Stimulated activated CD8-positive, alpha-beta memory T cell treated with anti-CD3 and anti-CD28 coated beads, Interleukin-7, amount 100 ng/mL, for 24 hours (primary cell): ENCODE data around the gene B4GALNT1.
A peak's percentile ranks its signal among the peaks of the same experiment; 100 is the strongest.
"Not testable (repeated sequence)": the region's sequence is repeated elsewhere in the genome, so short reads cannot be mapped to it uniquely, and the experiment has no call there.

Experiments
- DNase-seq: peaks from one replicate; pipeline ENCODE4 v3.0.0-alpha.2; 2020; ENCODE audit warnings: low read depth

The B4GALNT1 gene

DNA sequence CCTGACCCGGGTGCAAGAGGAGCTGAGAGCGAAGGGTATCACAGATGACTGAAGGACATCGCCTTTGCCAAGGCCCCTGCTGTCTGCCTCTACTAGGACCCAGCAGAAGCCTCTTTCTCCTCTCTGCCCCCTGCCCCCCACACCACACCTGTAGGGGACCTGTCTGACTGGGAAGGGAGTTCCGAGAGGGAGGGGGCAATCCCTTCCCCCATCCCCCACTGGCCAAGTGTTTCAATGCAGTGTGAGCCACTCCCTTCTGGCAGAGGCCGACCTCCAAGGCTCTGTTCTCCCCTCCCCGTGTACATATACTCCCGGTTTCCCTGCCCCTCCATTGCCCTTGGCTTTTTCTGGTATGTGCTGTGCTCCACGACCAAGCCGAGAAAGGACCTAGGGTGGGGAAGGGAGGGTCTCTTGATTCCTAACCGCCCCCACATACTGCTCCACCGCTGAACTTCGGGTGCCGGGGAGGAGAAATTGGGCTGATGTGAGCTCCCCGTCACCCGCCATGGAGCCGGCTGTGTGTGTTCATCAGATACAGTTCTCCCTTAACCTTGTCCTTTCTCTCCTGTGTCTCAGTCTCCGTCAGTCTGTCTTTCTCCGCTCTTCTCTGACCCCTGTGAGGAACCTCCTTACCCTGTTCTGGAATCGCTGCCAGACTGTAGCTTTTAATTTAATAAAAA lies 23.8 kb downstream of the B4GALNT1 start:
- DNase-seq: no peak

DNA sequence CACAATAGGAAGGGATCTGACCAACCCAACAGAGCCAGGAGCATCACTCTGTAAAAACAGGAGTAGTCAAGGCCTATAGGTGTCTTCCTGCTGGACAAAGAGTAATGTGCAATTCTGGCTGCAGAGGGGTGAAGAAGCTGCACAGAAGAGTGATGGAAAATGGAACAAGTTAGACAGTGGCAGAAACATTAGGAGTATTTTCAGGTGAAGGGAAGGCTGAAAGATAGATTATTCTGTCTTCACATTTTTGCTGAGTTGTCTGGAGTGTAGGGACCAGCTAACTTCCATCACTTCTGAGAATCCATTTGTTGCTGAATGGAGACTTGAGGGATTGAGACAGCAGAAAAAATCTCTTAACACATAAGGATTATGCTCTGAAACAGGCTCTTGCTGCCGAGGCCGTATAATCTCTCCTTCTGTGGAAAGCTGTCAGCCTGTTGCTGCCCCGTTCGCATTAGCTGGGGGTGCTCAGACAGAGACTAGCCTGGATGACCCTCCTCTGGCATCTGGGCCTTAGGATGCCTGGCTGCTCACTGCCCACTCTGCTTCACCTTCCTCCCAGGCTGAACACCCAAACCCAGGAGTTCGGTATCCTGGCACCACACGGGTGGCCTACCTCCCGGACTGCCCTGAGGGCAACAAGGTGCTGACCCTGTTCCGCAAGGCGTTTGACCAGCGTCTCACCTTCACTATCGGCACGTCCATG lies 24.9 kb downstream of the B4GALNT1 start:
- DNase-seq: no peak

DNA sequence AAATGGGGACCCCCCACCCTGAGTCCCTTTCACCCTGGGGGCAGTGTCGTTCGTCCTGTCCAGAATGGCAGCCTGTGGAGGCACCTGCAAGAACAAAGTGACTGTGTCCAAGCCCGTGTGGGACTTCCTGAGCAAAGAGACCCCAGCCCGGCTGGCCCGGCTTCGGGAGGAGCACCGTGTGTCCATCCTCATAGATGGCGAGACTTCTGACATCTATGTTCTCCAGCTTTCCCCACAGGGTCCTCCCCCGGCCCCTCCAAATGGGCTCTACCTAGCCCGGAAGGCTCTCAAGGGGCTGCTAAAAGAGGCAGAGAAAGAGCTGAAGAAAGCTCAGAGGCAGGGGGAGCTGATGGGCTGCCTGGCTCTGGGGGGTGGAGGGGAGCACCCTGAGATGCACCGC lies 26.2 kb downstream of the B4GALNT1 start:
- DNase-seq: no peak

DNA sequence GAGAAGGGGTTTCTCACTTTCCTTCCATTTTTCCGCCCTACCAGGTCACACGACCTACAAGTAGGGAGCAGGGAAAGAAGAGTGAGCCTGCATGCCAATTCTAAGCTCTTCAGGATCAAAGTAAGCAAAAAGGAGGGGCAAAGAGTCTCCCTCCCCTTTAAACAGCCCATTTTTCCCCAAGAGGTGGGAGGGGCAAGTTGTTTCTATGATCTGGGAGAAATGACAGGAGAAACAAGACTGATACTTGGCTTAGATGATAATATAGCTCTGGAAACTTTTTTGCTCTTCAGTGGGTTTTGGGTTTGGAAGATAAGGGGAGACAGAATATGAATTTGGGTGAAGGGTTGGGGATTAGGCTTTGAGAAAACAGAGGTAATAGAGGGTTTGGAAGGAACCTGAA lies 26.6 kb downstream of the B4GALNT1 start:
- DNase-seq: no peak

DNA sequence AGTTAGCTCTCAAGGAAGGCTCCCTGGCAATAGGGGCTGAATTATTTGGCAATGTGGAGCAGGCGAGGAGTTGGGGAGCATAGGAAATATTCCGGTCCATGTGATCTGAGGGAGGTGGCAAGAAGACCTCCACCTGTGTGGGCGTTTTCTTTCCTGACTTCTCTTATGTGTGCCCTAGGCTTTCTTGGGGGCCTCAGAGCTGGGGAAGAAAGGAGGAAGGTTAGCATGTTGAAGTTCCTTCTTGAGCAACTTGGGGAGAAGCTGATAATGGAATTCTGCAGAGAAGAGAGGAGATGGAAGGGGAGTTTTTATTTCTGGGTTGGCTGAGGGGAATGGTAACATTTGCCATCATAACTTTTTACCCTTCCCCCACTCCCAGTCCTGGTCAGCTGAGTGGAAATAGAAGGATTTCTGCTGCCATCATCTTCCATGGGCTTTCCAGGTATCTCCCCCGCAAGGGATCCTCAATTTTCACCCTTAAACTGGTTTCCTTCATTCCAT lies 27.1 kb downstream of the B4GALNT1 start:
- no peak for DNase-seq

DNA sequence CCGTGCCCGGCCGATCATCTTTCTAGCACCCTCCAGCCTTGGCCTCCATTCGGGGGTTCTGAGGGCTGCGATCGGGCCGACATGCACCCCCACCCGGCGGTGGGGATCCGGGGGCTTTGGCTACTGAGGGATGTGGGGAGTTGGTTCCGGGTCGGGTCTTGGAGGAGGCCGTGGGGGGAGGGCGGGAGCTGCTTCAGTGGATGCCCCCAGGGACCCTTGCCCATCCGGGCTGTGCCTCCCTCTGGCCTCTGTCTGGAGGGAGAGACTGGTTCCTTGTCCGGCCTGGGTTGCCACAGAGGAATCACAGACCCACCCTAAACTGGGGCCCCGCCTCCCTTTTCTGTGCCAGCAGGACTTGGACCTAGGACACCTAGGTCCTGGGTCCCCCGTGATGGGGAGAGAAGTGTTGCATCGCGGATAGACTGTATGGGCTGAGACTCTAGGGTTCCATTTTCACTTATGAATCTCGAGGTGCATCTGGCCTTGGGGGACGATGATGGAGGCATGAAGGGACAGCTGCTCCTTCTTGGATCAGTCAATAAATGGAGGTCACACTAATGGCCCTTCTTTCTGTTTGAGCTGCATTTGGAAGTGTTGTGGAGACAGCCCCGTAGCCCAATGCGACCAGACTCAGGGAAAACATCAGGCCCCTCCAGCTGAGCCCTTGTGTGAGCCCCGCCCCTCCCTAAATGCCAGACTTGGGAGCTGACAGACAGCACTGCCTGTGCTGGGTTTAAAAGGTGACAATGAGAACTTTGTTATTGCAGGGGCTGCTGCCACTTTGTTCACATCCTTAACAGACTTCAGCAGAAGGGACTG lies 27.8 kb downstream of the B4GALNT1 start:
- DNase-seq: no peak

DNA sequence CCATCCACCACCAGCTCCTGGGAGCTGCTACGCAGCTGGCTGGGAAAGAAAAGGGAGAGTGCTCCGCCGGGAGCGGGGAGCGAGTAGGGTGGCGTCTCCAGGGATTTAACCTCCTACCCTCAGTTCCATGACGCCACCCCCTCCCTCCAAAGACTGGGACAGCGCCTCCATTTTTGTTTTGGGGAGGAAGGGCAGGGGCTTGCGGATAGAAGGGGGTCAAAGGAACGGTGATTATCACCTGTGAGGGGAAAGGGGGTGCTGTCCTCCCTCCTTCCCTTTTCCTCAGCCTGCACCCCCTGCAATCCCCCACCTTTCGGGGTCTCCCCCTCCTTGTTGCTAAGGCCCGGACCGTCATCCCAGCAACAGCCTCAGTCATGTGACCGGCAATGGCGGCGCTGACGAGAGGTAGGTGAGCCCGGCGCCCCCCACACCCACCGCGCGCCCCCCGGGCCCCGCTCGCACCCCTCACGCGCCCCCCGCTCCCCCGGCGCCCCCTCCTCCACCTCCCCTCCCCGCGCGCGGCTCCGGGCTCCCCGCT lies 28.5 kb downstream of the B4GALNT1 start, which contains the start of gene DTX3:
Gene DTX3, plus strand, starts transcription at position 371 of the 538 bp plus-strand sequence. CDS start 1,694 bp downstream, outside the sequence.
- DNase-seq: no peak

DNA sequence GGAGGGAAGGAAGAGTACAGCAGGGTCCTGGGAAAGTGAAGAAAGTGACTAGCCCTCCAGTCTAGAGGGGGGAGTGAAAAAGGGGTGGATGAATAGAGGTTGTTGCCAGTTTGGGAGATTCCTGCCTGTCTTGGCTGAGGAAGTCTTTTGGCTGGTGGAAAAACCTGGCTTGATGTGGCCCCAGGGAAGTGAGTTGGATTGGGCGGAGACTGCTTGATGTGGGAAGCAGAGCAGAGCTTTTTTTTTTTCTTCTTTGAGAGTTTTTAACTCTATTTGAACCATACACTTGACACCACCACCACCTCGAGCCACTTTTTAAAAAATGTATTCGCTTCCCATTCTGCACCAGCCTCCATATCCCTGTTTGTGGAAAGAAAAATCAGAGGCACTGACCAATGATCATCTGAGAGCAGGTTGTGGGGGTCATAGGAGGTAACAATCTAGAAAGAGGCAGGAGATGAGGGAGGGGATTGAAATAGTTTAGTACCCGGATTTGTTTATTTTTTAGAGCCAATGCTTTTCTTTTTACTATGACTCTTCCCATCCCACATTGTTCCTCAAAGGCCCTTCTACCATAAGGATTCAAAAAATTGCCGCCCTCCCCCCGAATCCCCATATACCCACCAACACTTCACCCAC lies 29.1 kb downstream of the B4GALNT1 start:
- DNase-seq: no peak

DNA sequence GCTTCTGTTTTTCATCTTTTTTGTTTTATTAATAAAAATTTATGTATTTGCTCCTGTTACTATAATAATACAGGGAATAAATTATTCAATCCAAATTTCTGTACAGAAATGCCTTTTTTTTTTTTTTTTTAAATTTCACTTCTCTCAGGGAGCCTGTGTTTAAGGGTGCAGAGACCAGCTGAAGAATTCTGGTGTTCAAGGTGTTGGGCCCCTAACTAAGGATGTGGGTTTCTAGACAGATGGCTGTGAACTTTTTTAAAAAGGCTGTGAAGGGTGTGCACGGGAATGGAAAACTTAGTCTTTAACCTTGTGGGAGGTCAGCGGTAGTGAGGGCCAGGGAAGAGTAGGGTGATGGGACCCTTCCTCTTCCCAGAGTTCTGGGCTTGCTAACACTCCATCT lies 29.7 kb downstream of the B4GALNT1 start:
- DNase-seq: no peak

DNA sequence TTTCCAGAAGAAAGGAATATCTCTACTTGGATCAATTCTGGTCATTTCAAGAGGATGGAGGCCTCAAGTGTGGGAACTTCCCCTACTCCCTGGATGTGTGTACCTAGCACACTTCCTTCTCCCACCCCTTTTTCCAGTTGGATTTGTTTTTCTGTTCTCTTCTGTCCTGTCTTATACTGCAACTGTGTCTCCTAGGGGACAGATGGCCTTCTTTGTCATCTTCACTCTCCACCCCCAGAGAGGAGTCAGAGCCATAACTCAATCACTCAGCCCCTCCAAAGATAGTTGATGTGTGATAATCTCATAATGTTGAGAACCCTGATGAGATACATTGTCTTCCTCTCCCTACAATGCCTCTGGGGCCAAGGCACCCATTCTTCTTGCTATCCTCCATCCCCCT lies 30.5 kb downstream of the B4GALNT1 start:
- DNase-seq: no peak

DNA sequence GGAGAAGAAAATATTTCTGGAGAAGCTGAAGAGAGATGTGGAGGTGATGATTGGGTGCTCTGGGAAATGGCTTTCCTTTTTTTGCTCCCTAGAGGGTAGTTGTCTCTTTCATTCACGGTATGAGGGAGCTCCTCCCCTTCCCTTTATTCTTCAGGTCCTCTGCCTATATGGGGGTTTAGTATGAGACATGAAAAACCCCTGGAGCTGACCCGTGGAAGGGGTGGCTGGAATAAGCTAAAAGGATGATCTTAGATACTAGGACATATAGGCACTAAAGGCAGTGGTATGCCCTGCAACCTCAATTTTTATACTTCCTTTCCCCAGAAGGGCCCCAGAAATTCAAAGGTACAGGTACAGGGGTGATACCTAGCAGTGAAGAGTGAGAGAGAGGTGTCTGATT lies 32.6 kb downstream of the B4GALNT1 start:
- no peak for DNase-seq

DNA sequence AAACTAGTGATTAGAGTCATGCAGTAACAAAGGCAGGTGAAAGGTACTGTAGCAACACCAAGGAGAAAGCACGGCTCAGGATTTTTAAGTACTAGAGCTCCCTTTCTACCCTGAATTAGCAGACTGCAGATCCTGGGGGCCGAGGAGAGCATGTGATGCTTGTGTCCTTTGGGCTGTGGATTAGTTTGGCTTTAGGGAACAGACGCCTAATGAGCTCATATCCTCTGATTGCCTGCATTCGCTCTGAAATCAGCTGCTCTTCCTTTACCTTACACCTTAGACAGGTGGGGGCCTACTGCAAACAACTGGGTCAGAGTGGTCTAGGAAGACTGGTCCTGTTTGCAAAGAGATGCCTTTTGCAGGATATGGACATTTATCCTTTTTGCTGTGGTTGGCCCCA lies 39.8 kb downstream of the B4GALNT1 start:
- DNase-seq: no peak

DNA sequence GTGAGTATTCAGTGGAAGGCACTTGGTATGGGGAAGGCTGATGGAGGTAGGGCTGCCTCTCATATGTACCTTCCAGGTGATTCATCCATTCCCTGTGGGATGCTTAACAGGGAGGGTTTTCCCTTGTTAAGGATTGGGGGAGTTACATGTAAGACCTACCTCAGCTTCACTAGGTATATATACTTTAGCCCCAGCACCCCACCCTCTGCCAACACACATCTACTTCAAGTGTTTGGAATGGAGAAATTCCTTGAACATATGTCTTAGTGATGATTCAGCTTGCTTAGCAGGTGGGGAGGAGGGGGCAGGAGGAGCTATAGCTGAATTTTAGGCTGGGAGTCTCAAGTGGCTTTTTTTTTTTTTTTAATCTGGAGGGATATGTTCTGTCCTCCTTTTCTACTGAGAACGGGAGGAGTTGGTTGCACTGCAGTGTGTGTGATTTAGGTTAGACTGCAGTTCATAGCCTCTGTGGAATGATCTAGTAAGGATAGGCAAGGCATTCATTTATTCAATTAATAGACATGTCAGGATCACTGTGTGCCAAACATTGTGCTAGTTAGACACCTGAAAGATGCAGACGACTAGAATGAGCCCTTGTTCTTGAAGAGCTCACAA lies 40.3 kb downstream of the B4GALNT1 start:
- no peak for DNase-seq

DNA sequence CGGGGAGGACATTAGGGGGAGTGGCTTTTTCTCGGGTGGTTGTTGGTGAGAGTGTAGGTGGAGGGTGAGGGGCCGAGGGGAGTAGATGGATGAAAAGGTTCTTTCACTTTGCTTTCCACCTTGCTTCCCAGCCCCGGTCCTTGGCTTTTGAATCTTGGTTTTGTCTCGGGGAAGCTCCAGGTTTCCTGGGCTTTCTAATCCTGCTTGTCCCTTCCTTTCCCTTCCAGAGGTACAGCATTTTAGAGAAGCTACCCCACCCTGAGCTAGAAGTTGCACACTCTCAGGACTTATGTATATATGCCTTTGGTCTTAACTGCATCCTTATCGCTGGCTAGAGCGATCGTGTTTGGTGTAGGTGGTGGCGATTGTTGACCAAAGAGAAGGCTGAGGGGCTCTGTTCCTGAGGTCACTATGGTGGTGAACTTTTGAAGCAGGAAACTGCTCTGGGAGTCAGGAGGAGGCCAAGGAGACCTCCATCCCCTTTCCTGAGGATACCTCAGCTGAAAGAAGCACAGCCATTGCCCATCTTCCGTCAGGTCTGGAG lies 41.1 kb downstream of the B4GALNT1 start:
- DNase-seq: no peak

DNA sequence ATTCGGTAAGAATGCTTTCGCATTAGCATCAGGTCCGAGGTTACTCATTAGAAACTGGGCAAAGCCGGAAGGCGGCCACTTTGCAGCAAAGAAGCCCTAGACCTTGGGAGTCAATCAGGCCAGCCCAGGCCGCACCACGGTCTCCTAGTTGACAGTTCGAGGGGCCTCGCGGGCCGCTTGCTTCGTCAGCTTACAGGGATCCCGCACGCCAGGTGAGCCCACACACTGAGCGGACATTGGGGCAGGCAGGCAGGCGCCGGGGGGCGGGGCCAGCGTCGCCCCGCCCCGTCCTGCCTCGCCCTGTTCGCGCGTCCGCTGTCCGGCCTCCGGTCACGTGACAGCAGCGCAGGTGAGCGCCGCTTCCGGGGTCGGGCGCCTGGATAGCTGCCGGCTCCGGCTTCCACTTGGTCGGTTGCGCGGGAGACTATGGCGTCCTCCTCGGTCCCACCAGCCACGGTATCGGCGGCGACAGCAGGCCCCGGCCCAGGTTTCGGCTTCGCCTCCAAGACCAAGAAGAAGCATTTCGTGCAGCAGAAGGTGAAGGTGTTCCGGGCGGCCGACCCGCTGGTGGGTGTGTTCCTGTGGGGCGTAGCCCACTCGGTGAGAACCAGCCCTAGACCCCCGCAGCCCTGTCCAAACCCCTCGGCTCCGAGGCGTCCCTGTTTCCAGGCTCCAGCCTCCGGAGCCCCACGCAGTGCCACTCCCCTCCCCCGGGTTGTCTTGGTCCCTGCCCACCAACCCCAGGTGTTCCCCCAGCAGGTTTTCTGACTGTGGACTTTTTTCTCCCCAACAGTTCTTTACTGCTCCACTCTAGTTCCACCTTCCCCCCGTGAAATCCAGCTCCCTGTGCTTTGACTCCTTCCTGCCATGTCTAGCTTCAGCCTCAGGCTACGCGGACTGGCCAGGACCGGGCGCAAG lies 41.9 kb downstream of the B4GALNT1 start, which contains the start of gene PIP4K2C:
Gene PIP4K2C, plus strand, starts transcription at position 329 of the 918 bp plus-strand sequence. Its CDS starts 98 bp downstream, at position 427.
- DNase-seq: peak; percentile 49

DNA sequence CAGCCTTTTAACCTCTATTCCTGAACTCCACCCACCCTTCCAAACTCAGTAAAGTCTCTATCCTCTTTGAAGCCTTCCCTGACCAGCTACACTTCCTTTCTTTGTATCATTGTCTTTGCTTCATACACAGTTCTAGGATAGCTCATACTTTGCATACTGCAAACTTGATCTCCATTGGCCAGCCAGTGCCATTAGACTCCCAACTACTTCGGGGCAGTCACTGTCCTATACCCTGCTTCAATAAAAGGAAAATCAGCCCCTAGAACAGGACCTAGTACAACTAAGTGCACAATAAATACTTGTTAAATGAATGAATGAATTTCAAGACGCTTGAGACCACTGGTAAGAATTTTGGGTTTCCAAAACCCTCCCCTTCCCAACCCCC lies 42.5 kb downstream of the B4GALNT1 start:
- no peak for DNase-seq

DNA sequence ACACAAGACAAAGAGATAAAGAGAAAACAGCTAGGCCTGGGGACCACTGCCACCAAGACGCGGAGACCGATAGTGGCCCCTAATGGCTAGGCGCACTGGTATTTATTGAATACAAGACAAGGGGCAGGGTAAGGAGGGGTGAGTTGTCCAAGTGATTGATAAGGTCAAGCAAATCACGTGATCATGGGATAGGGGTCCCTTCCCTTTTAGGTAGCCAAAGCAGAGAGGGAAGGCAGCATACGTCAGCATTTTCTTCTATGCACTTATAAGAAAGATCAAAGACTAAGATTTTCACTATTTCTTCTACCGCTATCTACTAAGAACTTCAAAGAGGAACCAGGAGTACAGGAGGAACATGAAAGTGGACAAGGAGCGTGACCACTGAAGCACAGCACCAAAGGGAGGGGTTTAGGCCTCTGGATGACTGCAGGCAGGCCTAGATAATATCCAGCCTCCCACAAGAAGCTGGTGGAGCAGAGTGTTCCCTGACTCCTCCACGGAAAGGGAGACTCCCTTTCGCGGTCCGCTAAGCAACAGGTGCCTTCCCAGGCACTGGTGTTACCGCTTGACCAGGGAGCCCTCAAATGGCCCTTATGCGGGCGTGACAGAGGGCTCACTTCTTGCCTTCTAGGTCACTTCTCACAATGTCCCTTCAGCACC lies 43.9 kb downstream of the B4GALNT1 start:
- not testable (repeated sequence) for DNase-seq

DNA sequence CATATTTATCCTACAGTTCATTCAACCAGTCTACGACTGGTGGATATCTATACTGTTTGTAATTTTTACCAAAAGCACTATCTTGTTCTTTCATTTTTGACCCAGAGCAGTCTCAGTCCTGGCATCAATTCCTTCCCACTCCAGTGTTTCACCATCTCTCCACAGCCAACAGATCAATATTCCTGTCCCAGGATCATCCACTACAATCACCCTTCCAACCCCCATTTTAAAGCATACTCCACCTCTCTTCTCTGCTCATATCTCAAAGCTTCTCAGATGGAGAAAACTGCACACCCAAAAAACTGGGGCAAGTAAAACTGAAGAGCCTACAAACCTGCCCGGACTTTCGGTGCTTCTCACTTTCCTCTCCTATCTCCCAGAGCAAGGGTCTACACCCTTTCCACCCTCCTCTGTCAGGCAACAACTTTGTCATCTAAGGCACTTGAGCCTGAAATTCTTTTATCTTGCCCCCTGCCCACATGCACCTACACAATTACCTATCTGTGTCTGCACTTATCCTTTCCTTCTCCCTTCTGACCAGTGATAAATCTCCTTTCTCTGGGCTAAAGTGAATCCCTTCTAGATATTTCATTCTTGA lies 46.1 kb downstream of the B4GALNT1 start:
- no peak for DNase-seq

DNA sequence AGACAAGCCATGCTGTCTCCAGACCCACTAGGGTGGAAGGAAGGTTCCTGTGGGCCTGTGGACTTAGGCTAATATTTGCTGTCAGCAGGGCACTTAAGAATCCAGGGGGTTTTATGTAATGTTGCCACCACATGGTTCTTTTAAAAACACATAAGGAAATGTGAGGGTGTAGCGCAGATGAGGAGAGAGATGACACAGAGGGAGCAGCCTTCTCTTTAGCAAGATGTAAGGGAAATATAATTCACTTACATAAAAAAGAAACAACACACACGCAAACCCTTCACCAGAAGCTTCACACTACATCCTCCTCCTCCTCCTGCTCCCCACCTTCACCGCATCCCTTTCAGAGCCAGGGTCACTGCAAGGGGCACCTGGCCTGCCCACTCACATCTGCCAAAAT lies 46.9 kb downstream of the B4GALNT1 start:
- DNase-seq: no peak
